Smooth muscle cell (in vitro differentiated cells): ENCODE data around the gene CNP. TPM values are rescaled to one million over a fixed set of nuclear protein-coding genes. Genes with fewer than 3 reads are reported as not detected.

ENCODE experiments used
- DNase-seq: peaks from one replicate; lab custom pipeline; 2025; ENCODE audit not compliant: unreplicated experiment; lab: John Stamatoyannopoulos, UW
- H2AFZ ChIP-seq: fragments of 200-600 bp; sonication (generic); 2 replicates; pipeline ENCODE4 v1.6.0; 2016; ENCODE audit warnings: antibody characterized with exemption, low read depth, mild to moderate bottlenecking
- H3F3A ChIP-seq: fragments of 200-600 bp; sonication (generic); 2 replicates; pipeline ENCODE4 v1.6.0; 2017; ENCODE audit warnings: antibody characterized with exemption, low read depth
- H3K27ac ChIP-seq: fragments of 200-600 bp; sonication (generic); 2 replicates; pipeline ENCODE4 v1.5.1; 2016; ENCODE audit warnings: low read depth, mild to moderate bottlenecking
- H3K27me3 ChIP-seq: fragments of 200-600 bp; sonication (generic); 2 replicates; pipeline ENCODE4 v1.6.1; 2016; ENCODE audit warnings: low read depth, mild to moderate bottlenecking
- H3K36me3 ChIP-seq: fragments of 200-600 bp; sonication (generic); 2 replicates; pipeline ENCODE4 v1.5.1; 2016; ENCODE audit warnings: low read depth
- H3K4me1 ChIP-seq: fragments of 200-600 bp; sonication (generic); 2 replicates; pipeline ENCODE4 v1.5.1; 2016; ENCODE audit warnings: low read depth
- H3K4me2 ChIP-seq: fragments of 200-600 bp; sonication (generic); 2 replicates; pipeline ENCODE4 v1.6.0; 2016; ENCODE audit warnings: mild to moderate bottlenecking
- H3K4me3 ChIP-seq: fragments of 200-600 bp; sonication (generic); 2 replicates; pipeline ENCODE4 v1.5.1; 2016; ENCODE audit warnings: mild to moderate bottlenecking
- H3K79me2 ChIP-seq: fragments of 200-600 bp; sonication (generic); 2 replicates; pipeline ENCODE4 v1.6.0; 2016; ENCODE audit warnings: low read depth, mild to moderate bottlenecking
- H3K9ac ChIP-seq: fragments of 200-600 bp; sonication (generic); 2 replicates; pipeline ENCODE4 v1.6.0; 2016; ENCODE audit warnings: low read depth
- H3K9me3 ChIP-seq: fragments of 200-600 bp; sonication (generic); replicated peaks from 2 replicates; pipeline ENCODE4 v1.5.1; 2016; ENCODE audit warnings: low read depth
- H4K20me1 ChIP-seq: fragments of 200-600 bp; sonication (generic); 2 replicates; pipeline ENCODE4 v1.6.0; 2016; ENCODE audit warnings: low read depth
- CTCF ChIP-seq: fragments of 200-600 bp; sonication (generic); IDR thresholded peaks from 2 replicates; pipeline ENCODE4 v1.5.1; 2017; ENCODE audit warnings: borderline replicate concordance, mild to moderate bottlenecking, antibody characterized with exemption; ENCODE audit not compliant: insufficient read depth, poor library complexity, severe bottlenecking
- WGBS: methylation state at CpG from one replicate; pipeline ENCODE4 v1.1.7; 2016; ENCODE audit warnings: low lambda C conversion rate; 5-methylcytosine and 5-hydroxymethylcytosine counted together
- polyA plus RNA-seq: library from polyadenylated mRNA; unstranded; fragments of >200 nt; fragmentation: Nextera tagmentation; extraction: Ambion mirVana; gene quantifications from 2 replicates; pipeline ENCODE4 v1.2.1, GENCODE V29; 2016
- total RNA-seq: library from RNA; depleted of rRNA; stranded (reverse); fragments of >200 nt; gene quantifications from 2 replicates; pipeline ENCODE4 v1.2.3, GENCODE V29; 2014

Gene CNP
- total and polyA plus RNA-seq, 2 experiments from 2014 or later = 34.7 to 60.1 TPM

- Histone ChIP-seq H3K79me2 (peaks cover 7% of the 10 kb centered on the region), H3K4me3 (no peak overlapping the region), H3K4me2 (no peak overlapping the region), H2AFZ (no peak overlapping the region), H3K4me1 (no peaks in the 10 kb centered on the region), H3K9ac (no peak overlapping the region), H3K27me3 (no peaks in the 10 kb centered on the region), H3K36me3 (peaks cover 23% of the 10 kb centered on the region), H3F3A (no peaks in the 10 kb centered on the region), H3K9me3 (no peaks in the 10 kb centered on the region), H4K20me1 (peaks cover 9% of the 10 kb centered on the region), H3K27ac (no peak overlapping the region)
- WGBS = 92% methylated on average over 4 of the region's 4 CpGs
- no peak for TF ChIP-seq CTCF
- no peak for DNase-seq
Measured at GRCh38 chr17:41977991-41978390, 11.4 kb downstream of the CNP start.

GRCh38 chr17:41982026-41982760 is 15.6 kb downstream of the CNP start:
- no peaks in the 10 kb centered on the region for H3K4me1 ChIP-seq
- H3K27me3 ChIP-seq = no peaks in the 10 kb centered on the region
- DNase-seq = no peak
- 65% methylated on average over 14 of the region's 14 CpGs for WGBS
- peaks cover 7% of the 10 kb centered on the region for H3K79me2 ChIP-seq
- H3F3A ChIP-seq = peaks cover 9% of the 10 kb centered on the region
- H3K9me3 ChIP-seq = no peaks in the 10 kb centered on the region
- no peaks in the 10 kb centered on the region for H4K20me1 ChIP-seq
- no peak for TF ChIP-seq CTCF
- H3K4me3 ChIP-seq = no peak overlapping the region
- H3K27ac ChIP-seq = peak overlapping the region; percentile 53
- H3K4me2 ChIP-seq = no peak overlapping the region
- no peak overlapping the region for H2AFZ ChIP-seq
- peaks cover 21% of the 10 kb centered on the region for H3K36me3 ChIP-seq
- H3K9ac ChIP-seq = no peak overlapping the region

GRCh38 chr17:41984454-41984853 is 17.9 kb downstream of the CNP start:
- over 99% methylated on average over 8 of the region's 8 CpGs for WGBS

More at GRCh38 chr17:41984454-41984853, 17.9 kb downstream of the CNP start:
- DNase-seq = no peak
- Histone ChIP-seq H3K79me2 (peaks cover 7% of the 10 kb centered on the region), H3K4me2 (no peak overlapping the region), H4K20me1 (no peaks in the 10 kb centered on the region), H2AFZ (no peak overlapping the region), H3K9me3 (no peaks in the 10 kb centered on the region), H3K9ac (no peak overlapping the region), H3K27ac (no peak overlapping the region), H3K4me1 (no peaks in the 10 kb centered on the region), H3K4me3 (no peak overlapping the region), H3K27me3 (no peaks in the 10 kb centered on the region), H3K36me3 (peaks cover 32% of the 10 kb centered on the region), H3F3A (peaks cover 9% of the 10 kb centered on the region)
- TF ChIP-seq CTCF = no peak
